Measurements from ENCODE around the gene MX1. TPM values are rescaled to one million over a fixed set of nuclear protein-coding genes. Genes with fewer than 3 reads are reported as not detected.

The MX1 gene
- total and polyA plus RNA-seq, 2 donors (not counting 3 experiments of a cell fraction or from before 2014, with no cell fraction given) = 5.9 to 25.1 TPM

GRCh38 chr21:41445465-41445862 lies 19.4 kb downstream of the MX1 start:
- H3K4me2 ChIP-seq (ENCODE audit: insufficient read depth, low read length) = no peak overlapping the region
- no peaks in the 10 kb centered on the region for H3K79me2 ChIP-seq (ENCODE audit: control insufficient read depth, insufficient read depth, low read length)
- no peaks in the 10 kb centered on the region for H4K20me1 ChIP-seq (replicated peaks; ENCODE audit: control insufficient read depth, extremely low read depth, insufficient read depth, low read length)
- no peak for DNase-seq (ENCODE audit: low read depth, low spot score)
- H2AFZ ChIP-seq (ENCODE audit: low read depth, low read length) = no peak overlapping the region
- intact Hi-C loops (cut with micrococcal nuclease) = no loop called here
- H3K9me3 ChIP-seq (replicated peaks; ENCODE audit: control insufficient read depth, insufficient read depth, low read length) = no peaks in the 10 kb centered on the region
- no TSS peak for BruUV-seq (replicated peaks)
- no peaks in the 10 kb centered on the region for H3K36me3 ChIP-seq (ENCODE audit: control insufficient read depth in 2 of 2, extremely low read depth in 1 of 2, insufficient read depth in 2 of 2, low read length in 2 of 2)
- FAIRE-seq = no peak
- CTCF ChIA-PET = interaction anchor here (1.1 kb wide), 1 partner anchor 11 kb away, joined by 3 read pairs; no protein-coding TSS in a partner anchor
- no peak overlapping the region for H3K4me3 ChIP-seq (replicated peaks in 1 of 3; ENCODE audit: insufficient read depth in 1 of 3, low read depth in 1 of 3, low read length in 3 of 3)
- dilution Hi-C loops (cut with MboI; ENCODE audit: extremely low pct_ligation_motif_present, low sequenced_read_pairs) = no loop called here
- TF ChIP-seq MAX (IDR thresholded peaks at IDR 0.05; ENCODE audit: insufficient read depth, insufficient read length) = no peak
- TF ChIP-seq POLR2AphosphoS5 (IDR thresholded peaks at IDR 0.05; ENCODE audit: insufficient read depth, low read depth, low read length) = no peak
- TF ChIP-seq MYC (IDR thresholded peaks at IDR 0.05; ENCODE audit: low read depth, low read length) = no peak
- no peak for TF ChIP-seq CTCF (IDR thresholded peaks at IDR 0.05; ENCODE audit: extremely low read depth in 1 of 2, insufficient read depth in 1 of 2, low read depth in 1 of 2, low read length in 2 of 2)
- no peak for TF ChIP-seq FOS (IDR thresholded peaks at IDR 0.05; ENCODE audit: borderline replicate concordance, insufficient read depth, low read length)
- no peak for TF ChIP-seq POLR2A (IDR thresholded peaks at IDR 0.05; ENCODE audit: low read depth, low read length)
- TF ChIP-seq GATA2 (IDR thresholded peaks at IDR 0.05; ENCODE audit: insufficient read depth, insufficient read length, low read depth, low read length) = no peak
- no peak for TF ChIP-seq JUN (IDR thresholded peaks at IDR 0.05; ENCODE audit: borderline replicate concordance, insufficient read depth, insufficient read length, low read depth)
- TF ChIP-seq EZH2 (IDR thresholded peaks at IDR 0.05; ENCODE audit: borderline replicate concordance, low read depth, low read length, severe bottlenecking) = no peak
- H3K27me3 ChIP-seq (ENCODE audit: control insufficient read depth in 2 of 2, insufficient read depth in 2 of 2, low read length in 2 of 2) = no peaks in the 10 kb centered on the region
- POLR2A ChIA-PET = no interaction called here
- no peak overlapping the region for H3K9ac ChIP-seq (replicated peaks; ENCODE audit: extremely low read depth, insufficient read depth, low read length)
- H3K4me1 ChIP-seq (ENCODE audit: control insufficient read depth, extremely low read depth, insufficient read depth, low read length) = no peaks in the 10 kb centered on the region
- no peak overlapping the region for H3K27ac ChIP-seq (ENCODE audit: insufficient read depth, low read depth, low read length)
- H3K9me1 ChIP-seq (replicated peaks; ENCODE audit: control insufficient read depth, extremely low read depth, insufficient read depth, low read length) = no peaks in the 10 kb centered on the region

Data from endothelial cell of umbilical vein (primary cell).